Measurements from ENCODE around the gene EEF1AKMT2.

Gene EEF1AKMT2

GRCh38 chr10:124719213-124719851, 72.4 kb downstream of the EEF1AKMT2 start:
- peak; percentile 90 for DNase-seq (ENCODE audit: low spot score)

GRCh38 chr10:124717911-124718741, 73.6 kb downstream of the EEF1AKMT2 start:
- peak; percentile 74 for DNase-seq (ENCODE audit: low spot score)

GRCh38 chr10:124717041-124717757, 74.5 kb downstream of the EEF1AKMT2 start:
- DNase-seq (ENCODE audit: low spot score), result no peak

- DNase-seq (ENCODE audit: low spot score), result no peak
Measured at GRCh38 chr10:124716369-124716768, 75.3 kb downstream of the EEF1AKMT2 start.

- DNase-seq (ENCODE audit: low spot score), result no peak
Measured at GRCh38 chr10:124715439-124715838, 76.2 kb downstream of the EEF1AKMT2 start.

- peak; percentile 33 for DNase-seq (ENCODE audit: low spot score)
Measured at GRCh38 chr10:124713679-124714255, 77.9 kb downstream of the EEF1AKMT2 start.

- no peak for DNase-seq (ENCODE audit: low spot score)
Measured at GRCh38 chr10:124712704-124713407, 78.8 kb downstream of the EEF1AKMT2 start.

GRCh38 chr10:124711145-124711544, 80.5 kb downstream of the EEF1AKMT2 start:
- DNase-seq (ENCODE audit: low spot score), result no peak

- no peak for DNase-seq (ENCODE audit: low spot score)
Measured at GRCh38 chr10:124710266-124710881, 81.3 kb downstream of the EEF1AKMT2 start.

- no peak for DNase-seq (ENCODE audit: low spot score)
Measured at GRCh38 chr10:124709861-124710260, 81.8 kb downstream of the EEF1AKMT2 start.

GRCh38 chr10:124708922-124709520, 82.7 kb downstream of the EEF1AKMT2 start:
- no peak for DNase-seq (ENCODE audit: low spot score)

GRCh38 chr10:124708246-124708779, 83.4 kb downstream of the EEF1AKMT2 start:
- DNase-seq (ENCODE audit: low spot score), result no peak

All from kidney capillary endothelial cell (primary cell).